ENCODE results near the gene SLC19A1. TPM values are rescaled to one million over a fixed set of nuclear protein-coding genes. Genes with fewer than 3 reads are reported as not detected.

SLC19A1 gene
- total RNA-seq, 3 donors from 2014 or later = 5.6 to 6.7 (median 6.6) TPM

GRCh38 chr21:45525153-45525909, 16.9 kb downstream of the SLC19A1 start:
- Histone ChIP-seq H3K4me1 (no peaks in the 10 kb centered on the region), H3K9me3 (peaks cover 8 to 11% of the 10 kb centered on the region in 2 donors), H3K27me3 (no peaks in the 10 kb centered on the region), H3K27ac (no peak overlapping the region), H3K4me3 (no peak overlapping the region), H3K36me3 (no peaks in the 10 kb centered on the region)
- peak in 1 of 2 donors; percentile 46 for DNase-seq (ENCODE audit: low spot score in 2 of 2)
- TF ChIP-seq CTCF (IDR thresholded peaks at IDR 0.05) = no peak
- no peak for TF ChIP-seq POLR2A (IDR thresholded peaks at IDR 0.05)
- no peak for TF ChIP-seq POLR2AphosphoS5 (IDR thresholded peaks at IDR 0.05)
- intact Hi-C loops (cut with DNase I; ENCODE audit: low total_unique reads) = no loop called here

DNA sequence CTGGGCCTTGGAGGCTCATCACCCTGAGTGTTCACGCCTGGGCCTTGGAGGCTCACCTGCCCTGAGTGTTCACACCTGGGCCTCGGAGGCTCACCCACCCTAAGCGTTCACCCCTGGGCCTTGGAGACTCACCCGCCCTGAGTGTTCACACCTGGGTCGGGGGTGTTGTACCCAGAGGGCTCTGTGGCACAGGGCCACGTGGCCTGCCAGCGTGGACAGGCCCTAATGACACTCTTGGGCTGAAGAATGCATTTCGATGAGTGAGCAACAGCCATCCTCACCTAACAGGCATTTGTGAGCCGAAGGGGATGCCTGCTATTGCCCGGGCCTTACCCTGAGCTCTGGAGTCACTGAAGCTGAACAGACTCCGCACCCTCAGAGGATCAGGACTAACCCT, 17.5 kb downstream of the SLC19A1 start:
- intact Hi-C loops (cut with DNase I; ENCODE audit: low total_unique reads) = no loop called here
- H3K4me3 ChIP-seq = no peak overlapping the region
- H3K27me3 ChIP-seq = no peaks in the 10 kb centered on the region
- no peak for TF ChIP-seq POLR2AphosphoS5 (IDR thresholded peaks at IDR 0.05)
- no peak for TF ChIP-seq POLR2A (IDR thresholded peaks at IDR 0.05)
- TF ChIP-seq CTCF (IDR thresholded peaks at IDR 0.05) = no peak
- peak in 1 of 2 donors; percentile 41 for DNase-seq (ENCODE audit: low spot score in 2 of 2)
- H3K4me1 ChIP-seq = no peaks in the 10 kb centered on the region
- peaks cover 8 to 17% of the 10 kb centered on the region in 2 donors for H3K9me3 ChIP-seq
- no peaks in the 10 kb centered on the region for H3K36me3 ChIP-seq
- no peak overlapping the region for H3K27ac ChIP-seq

DNA sequence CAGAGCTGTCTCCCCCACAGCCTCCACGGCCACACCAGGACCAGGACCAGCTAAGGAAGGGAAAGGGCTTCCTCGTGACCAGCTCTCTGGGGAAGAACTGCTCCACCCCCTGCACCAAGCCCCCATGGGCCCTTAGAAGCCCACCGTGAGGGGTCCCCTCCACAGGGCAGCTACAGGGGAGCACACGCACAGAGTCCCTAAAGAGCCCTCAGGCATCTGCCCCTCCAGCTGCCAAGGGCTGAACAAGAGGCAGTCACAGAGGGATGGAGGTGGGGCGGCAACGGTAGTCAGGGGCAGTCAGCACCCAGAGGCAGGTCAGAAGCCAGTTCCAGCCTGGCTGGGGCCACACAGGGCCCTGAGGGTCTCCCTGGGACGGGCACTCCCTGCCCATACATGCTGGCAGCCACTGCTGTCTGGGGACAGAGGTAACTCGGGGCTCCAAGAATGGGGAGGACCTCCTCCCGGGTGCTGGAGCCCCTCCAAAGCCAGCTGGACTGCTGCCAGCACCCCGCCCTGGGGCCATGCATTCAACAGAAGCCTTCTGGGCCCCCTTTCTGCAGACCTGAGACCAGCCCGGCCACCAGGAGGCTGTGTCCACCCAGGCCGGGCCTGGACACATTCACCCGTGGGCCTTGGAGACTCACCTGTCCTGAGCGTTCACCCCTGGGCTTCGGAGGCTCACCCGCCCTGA, 18.7 kb downstream of the SLC19A1 start:
- H3K36me3 ChIP-seq = no peaks in the 10 kb centered on the region
- TF ChIP-seq POLR2AphosphoS5 (IDR thresholded peaks at IDR 0.05) (no peak), POLR2A (IDR thresholded peaks at IDR 0.05) (no peak), CTCF (IDR thresholded peaks at IDR 0.05) (no peak)
- intact Hi-C loops (cut with DNase I; ENCODE audit: low total_unique reads) = no loop called here
- H3K27me3 ChIP-seq = no peaks in the 10 kb centered on the region
- H3K4me1 ChIP-seq = no peaks in the 10 kb centered on the region
- H3K27ac ChIP-seq = no peak overlapping the region
- no peak overlapping the region for H3K4me3 ChIP-seq
- DNase-seq (ENCODE audit: low spot score in 2 of 2) = peak in 1 of 2 donors; percentile 24
- H3K9me3 ChIP-seq = peaks cover 11 to 20% of the 10 kb centered on the region in 2 donors

GRCh38 chr21:45522986-45523385, 19.3 kb downstream of the SLC19A1 start:
- peaks cover 14 to 20% of the 10 kb centered on the region in 2 donors for H3K9me3 ChIP-seq
- no peak for TF ChIP-seq POLR2AphosphoS5 (IDR thresholded peaks at IDR 0.05)
- no peak for TF ChIP-seq POLR2A (IDR thresholded peaks at IDR 0.05)
- no peak for TF ChIP-seq CTCF (IDR thresholded peaks at IDR 0.05)
- no peaks in the 10 kb centered on the region for H3K27me3 ChIP-seq
- intact Hi-C loops (cut with DNase I; ENCODE audit: low total_unique reads) = no loop called here
- H3K36me3 ChIP-seq = no peaks in the 10 kb centered on the region
- no peak overlapping the region for H3K27ac ChIP-seq
- DNase-seq (ENCODE audit: low spot score in 2 of 2) = peak in 1 of 2 donors; percentile 3
- H3K4me1 ChIP-seq = no peaks in the 10 kb centered on the region
- H3K4me3 ChIP-seq = no peak overlapping the region

GRCh38 chr21:45522381-45522780, 19.9 kb downstream of the SLC19A1 start:
- peaks cover 14 to 20% of the 10 kb centered on the region in 2 donors for H3K9me3 ChIP-seq
- H3K36me3 ChIP-seq = no peaks in the 10 kb centered on the region

More at GRCh38 chr21:45522381-45522780, 19.9 kb downstream of the SLC19A1 start:
- Histone ChIP-seq H3K4me3 (no peak overlapping the region), H3K27me3 (no peaks in the 10 kb centered on the region), H3K27ac (no peak overlapping the region), H3K4me1 (no peaks in the 10 kb centered on the region)
- TF ChIP-seq POLR2A (IDR thresholded peaks at IDR 0.05) (no peak), CTCF (IDR thresholded peaks at IDR 0.05) (no peak), POLR2AphosphoS5 (IDR thresholded peaks at IDR 0.05) (no peak)
- DNase-seq (ENCODE audit: low spot score in 2 of 2) = no peak
- intact Hi-C loops (cut with DNase I; ENCODE audit: low total_unique reads) = no loop called here
